ENCODE results near the gene KRTAP19-8.

KRTAP19-8 gene

GRCh38 chr21:31072533-31072932 is 34.3 kb upstream of the KRTAP19-8 start:
- Histone ChIP-seq H3K27ac (replicated peaks) (no peak overlapping the region), H3K4me3 (replicated peaks; ENCODE audit: insufficient read depth, low read length) (no peak overlapping the region), H3K27me3 (ENCODE audit: insufficient read depth, poor library complexity, severe bottlenecking) (no peaks in the 10 kb centered on the region)
- DNase-seq (ENCODE audit: low read depth in 1 of 2, low spot score in 1 of 2), result no peak
- no peak for TF ChIP-seq GABPA (IDR thresholded peaks at IDR 0.05; ENCODE audit: low read depth)
- TF ChIP-seq, protein P1, sequence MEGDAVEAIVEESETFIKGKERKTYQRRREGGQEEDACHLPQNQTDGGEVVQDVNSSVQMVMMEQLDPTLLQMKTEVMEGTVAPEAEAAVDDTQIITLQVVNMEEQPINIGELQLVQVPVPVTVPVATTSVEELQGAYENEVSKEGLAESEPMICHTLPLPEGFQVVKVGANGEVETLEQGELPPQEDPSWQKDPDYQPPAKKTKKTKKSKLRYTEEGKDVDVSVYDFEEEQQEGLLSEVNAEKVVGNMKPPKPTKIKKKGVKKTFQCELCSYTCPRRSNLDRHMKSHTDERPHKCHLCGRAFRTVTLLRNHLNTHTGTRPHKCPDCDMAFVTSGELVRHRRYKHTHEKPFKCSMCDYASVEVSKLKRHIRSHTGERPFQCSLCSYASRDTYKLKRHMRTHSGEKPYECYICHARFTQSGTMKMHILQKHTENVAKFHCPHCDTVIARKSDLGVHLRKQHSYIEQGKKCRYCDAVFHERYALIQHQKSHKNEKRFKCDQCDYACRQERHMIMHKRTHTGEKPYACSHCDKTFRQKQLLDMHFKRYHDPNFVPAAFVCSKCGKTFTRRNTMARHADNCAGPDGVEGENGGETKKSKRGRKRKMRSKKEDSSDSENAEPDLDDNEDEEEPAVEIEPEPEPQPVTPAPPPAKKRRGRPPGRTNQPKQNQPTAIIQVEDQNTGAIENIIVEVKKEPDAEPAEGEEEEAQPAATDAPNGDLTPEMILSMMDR (IDR thresholded peaks at IDR 0.05; ENCODE audit: insufficient read depth, low read length), result no peak
- TF ChIP-seq POLR2AphosphoS5 (IDR thresholded peaks at IDR 0.05; ENCODE audit: low read depth), result no peak
- no peak for TF ChIP-seq SPI1 (IDR thresholded peaks at IDR 0.05; ENCODE audit: borderline replicate concordance, low read depth)
- TF ChIP-seq, protein P2, sequence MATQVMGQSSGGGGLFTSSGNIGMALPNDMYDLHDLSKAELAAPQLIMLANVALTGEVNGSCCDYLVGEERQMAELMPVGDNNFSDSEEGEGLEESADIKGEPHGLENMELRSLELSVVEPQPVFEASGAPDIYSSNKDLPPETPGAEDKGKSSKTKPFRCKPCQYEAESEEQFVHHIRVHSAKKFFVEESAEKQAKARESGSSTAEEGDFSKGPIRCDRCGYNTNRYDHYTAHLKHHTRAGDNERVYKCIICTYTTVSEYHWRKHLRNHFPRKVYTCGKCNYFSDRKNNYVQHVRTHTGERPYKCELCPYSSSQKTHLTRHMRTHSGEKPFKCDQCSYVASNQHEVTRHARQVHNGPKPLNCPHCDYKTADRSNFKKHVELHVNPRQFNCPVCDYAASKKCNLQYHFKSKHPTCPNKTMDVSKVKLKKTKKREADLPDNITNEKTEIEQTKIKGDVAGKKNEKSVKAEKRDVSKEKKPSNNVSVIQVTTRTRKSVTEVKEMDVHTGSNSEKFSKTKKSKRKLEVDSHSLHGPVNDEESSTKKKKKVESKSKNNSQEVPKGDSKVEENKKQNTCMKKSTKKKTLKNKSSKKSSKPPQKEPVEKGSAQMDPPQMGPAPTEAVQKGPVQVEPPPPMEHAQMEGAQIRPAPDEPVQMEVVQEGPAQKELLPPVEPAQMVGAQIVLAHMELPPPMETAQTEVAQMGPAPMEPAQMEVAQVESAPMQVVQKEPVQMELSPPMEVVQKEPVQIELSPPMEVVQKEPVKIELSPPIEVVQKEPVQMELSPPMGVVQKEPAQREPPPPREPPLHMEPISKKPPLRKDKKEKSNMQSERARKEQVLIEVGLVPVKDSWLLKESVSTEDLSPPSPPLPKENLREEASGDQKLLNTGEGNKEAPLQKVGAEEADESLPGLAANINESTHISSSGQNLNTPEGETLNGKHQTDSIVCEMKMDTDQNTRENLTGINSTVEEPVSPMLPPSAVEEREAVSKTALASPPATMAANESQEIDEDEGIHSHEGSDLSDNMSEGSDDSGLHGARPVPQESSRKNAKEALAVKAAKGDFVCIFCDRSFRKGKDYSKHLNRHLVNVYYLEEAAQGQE (IDR thresholded peaks at IDR 0.05; ENCODE audit: insufficient replicate concordance, low read depth), result no peak

DNA sequence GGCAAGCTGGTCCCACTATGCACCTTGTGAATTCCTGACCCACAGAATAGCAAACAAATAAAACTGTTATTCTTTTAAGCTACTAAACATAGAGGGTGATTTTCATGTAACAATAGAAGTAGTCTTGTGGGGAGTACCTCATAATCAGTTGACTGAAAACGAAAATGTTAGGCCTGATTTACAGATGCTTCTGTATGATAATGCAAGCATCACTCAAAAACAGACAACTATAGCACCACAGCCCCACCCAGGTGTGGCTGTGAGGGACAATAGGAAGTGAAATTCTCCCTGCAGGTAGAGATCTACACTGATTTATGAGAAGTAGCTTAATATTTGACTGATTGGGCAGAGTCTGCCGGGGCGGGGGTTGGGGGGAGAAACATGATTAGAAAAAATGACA is 26.5 kb upstream of the KRTAP19-8 start:
- TF ChIP-seq, protein P2 (IDR thresholded peaks at IDR 0.05; ENCODE audit: insufficient replicate concordance, low read depth), result no peak
- TF ChIP-seq, protein P1 (IDR thresholded peaks at IDR 0.05; ENCODE audit: insufficient read depth, low read length), result no peak
- TF ChIP-seq POLR2AphosphoS5 (IDR thresholded peaks at IDR 0.05; ENCODE audit: low read depth) (no peak), GABPA (IDR thresholded peaks at IDR 0.05; ENCODE audit: low read depth) (no peak), SPI1 (IDR thresholded peaks at IDR 0.05; ENCODE audit: borderline replicate concordance, low read depth) (no peak)
- Histone ChIP-seq H3K4me3 (replicated peaks; ENCODE audit: insufficient read depth, low read length) (no peak overlapping the region), H3K27me3 (ENCODE audit: insufficient read depth, poor library complexity, severe bottlenecking) (no peaks in the 10 kb centered on the region), H3K27ac (replicated peaks) (no peak overlapping the region)
- no peak for DNase-seq (ENCODE audit: low read depth in 1 of 2, low spot score in 1 of 2)

DNA sequence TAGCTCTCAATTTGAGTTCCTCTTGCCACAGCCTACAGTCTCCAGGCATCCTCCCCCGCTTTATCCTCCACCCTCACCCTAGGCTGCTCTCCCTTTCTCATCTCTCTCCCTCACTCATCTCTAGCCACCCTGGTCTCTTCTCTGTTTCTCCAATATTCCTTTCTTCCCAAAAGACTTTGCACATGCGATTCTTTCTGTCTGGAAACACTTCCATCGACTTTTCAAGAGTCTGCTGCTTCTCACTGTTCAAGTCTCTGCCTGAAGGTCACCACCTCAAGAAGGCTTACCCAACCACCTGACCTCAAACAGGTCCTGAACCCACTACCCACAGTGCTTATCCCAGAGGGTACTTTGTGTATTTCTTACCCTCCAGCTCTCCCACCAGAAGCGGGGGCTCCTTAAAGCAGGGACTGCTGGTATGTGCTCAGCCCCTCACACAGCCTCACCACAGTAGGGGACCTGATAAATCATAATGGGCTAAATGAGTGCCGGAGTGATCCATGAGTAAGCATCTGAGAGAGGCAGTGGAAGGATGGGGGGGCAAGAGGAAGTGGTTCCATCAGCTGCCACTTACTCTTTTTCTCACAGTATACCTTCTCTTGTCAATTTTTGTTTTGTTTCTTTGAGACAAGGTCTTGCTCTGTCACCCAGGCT is 14.3 kb upstream of the KRTAP19-8 start:
- no peak overlapping the region for H3K27ac ChIP-seq (replicated peaks)
- no peaks in the 10 kb centered on the region for H3K27me3 ChIP-seq (ENCODE audit: insufficient read depth, poor library complexity, severe bottlenecking)
- no peak for DNase-seq (ENCODE audit: low read depth in 1 of 2, low spot score in 1 of 2)
- TF ChIP-seq POLR2AphosphoS5 (IDR thresholded peaks at IDR 0.05; ENCODE audit: low read depth), result no peak
- TF ChIP-seq, protein P1 (IDR thresholded peaks at IDR 0.05; ENCODE audit: insufficient read depth, low read length), result no peak
- TF ChIP-seq GABPA (IDR thresholded peaks at IDR 0.05; ENCODE audit: low read depth), result no peak
- no peak for TF ChIP-seq SPI1 (IDR thresholded peaks at IDR 0.05; ENCODE audit: borderline replicate concordance, low read depth)
- H3K4me3 ChIP-seq (replicated peaks; ENCODE audit: insufficient read depth, low read length), result no peak overlapping the region
